HG02588 (cell line): ENCODE data around the gene RASGRP3.

Source experiments
- ATAC-seq: cut with Tn5 transposase; IDR thresholded peaks from one replicate; pipeline ENCODE4 v1.9.1; 2021; ENCODE audit warnings: mild to moderate bottlenecking, moderate library complexity; ENCODE audit not compliant: unreplicated experiment

RASGRP3 gene

GRCh38 chr2:33573657-33574056 is 97.2 kb downstream of the RASGRP3 start:
- no peak for ATAC-seq

GRCh38 chr2:33577084-33577483 is 100.6 kb downstream of the RASGRP3 start:
- ATAC-seq, result no peak

- no peak for ATAC-seq
These were observed 101.2 kb downstream of the RASGRP3 start for GRCh38 chr2:33577668-33578067.

GRCh38 chr2:33579227-33579626 is 102.8 kb downstream of the RASGRP3 start:
- ATAC-seq, result no peak

GRCh38 chr2:33581872-33582271 is 105.4 kb downstream of the RASGRP3 start:
- ATAC-seq, result no peak

GRCh38 chr2:33583194-33583938 is 106.9 kb downstream of the RASGRP3 start:
- ATAC-seq, result peak; percentile 67

GRCh38 chr2:33586766-33587165 is 110.3 kb downstream of the RASGRP3 start:
- no peak for ATAC-seq

- no peak for ATAC-seq
These were observed 111.8 kb downstream of the RASGRP3 start for GRCh38 chr2:33588232-33588631.

- ATAC-seq, result no peak
These were observed 113.0 kb downstream of the RASGRP3 start for GRCh38 chr2:33589444-33589843.

- no peak for ATAC-seq
These were observed 118.9 kb downstream of the RASGRP3 start for GRCh38 chr2:33595385-33595784.

- no peak for ATAC-seq
These were observed 120.6 kb downstream of the RASGRP3 start for GRCh38 chr2:33597026-33597425.

GRCh38 chr2:33598561-33599174 is 122.2 kb downstream of the RASGRP3 start:
- ATAC-seq, result peak; percentile 48

- ATAC-seq, result peak; percentile 91
These were observed 122.9 kb downstream of the RASGRP3 start, which contains the start of gene FAM98A for GRCh38 chr2:33599175-33599942. Gene FAM98A, minus strand, starts transcription at chr2:33599299. Its CDS starts 78 bp downstream, at chr2:33599221.

- ATAC-seq, result no peak
These were observed 123.4 kb downstream of the RASGRP3 start for GRCh38 chr2:33599943-33600192.

GRCh38 chr2:33602201-33602830 is 125.9 kb downstream of the RASGRP3 start:
- no peak for ATAC-seq

GRCh38 chr2:33603416-33603815 is 127.0 kb downstream of the RASGRP3 start:
- no peak for ATAC-seq

- no peak for ATAC-seq
These were observed 128.6 kb downstream of the RASGRP3 start for GRCh38 chr2:33605056-33605455.

- ATAC-seq, result no peak
These were observed 129.7 kb downstream of the RASGRP3 start for GRCh38 chr2:33606100-33606499.

GRCh38 chr2:33606622-33607021 is 130.2 kb downstream of the RASGRP3 start:
- no peak for ATAC-seq

- no peak for ATAC-seq
These were observed 130.8 kb downstream of the RASGRP3 start for GRCh38 chr2:33607251-33607721.

GRCh38 chr2:33607905-33608304 is 131.5 kb downstream of the RASGRP3 start:
- no peak for ATAC-seq
